ENCODE measurements around the gene B4GALT5.
A peak's percentile ranks its signal among the peaks of the same experiment; 100 is the strongest.
"Not testable (repeated sequence)": the region's sequence is repeated elsewhere in the genome, so short reads cannot be mapped to it uniquely, and the experiment has no call there.

The B4GALT5 gene

DNA sequence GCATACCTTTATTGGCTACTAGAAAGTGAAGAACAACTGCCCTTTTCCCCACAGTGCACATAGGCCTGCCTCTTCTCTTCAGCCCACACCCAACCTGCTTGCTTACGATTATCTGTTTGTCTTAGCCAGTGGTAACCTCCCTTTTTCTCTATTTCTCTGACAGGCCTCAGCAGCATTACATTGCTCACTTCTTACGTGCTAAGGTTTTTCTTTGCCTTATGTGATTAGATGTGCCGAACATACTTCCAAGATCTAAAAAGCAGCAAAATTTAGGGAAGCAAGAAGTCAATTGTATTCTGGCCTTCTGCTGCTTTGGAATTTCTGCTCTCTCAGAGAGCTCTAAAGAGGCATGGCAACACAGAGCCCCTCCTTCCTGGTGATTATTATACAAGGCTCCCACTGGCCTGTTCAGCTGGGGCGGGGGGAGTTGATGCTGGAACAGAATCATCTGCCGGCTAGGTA, 7.0 kb downstream of the B4GALT5 start:
- Histone ChIP-seq H4K12ac (ENCODE audit: low read depth, low read length) (no peak overlapping the region), H3K27ac (ENCODE audit: low read depth, low read length) (no peak overlapping the region), H2BK12ac (ENCODE audit: low read length) (no peak overlapping the region), H2BK120ac (ENCODE audit: insufficient read depth, low read length, poor library complexity) (no peak overlapping the region), H3K36me3 (ENCODE audit: control insufficient read depth in 1 of 2, insufficient read depth in 2 of 2, low read length in 2 of 2) (no peaks in the 10 kb centered on the region), H3K18ac (ENCODE audit: low read length) (no peak overlapping the region), H2AK5ac (ENCODE audit: low read length) (no peak overlapping the region), H4K8ac (ENCODE audit: low read depth, low read length) (no peak overlapping the region), H3K23ac (ENCODE audit: low read length) (no peak overlapping the region), H3K79me1 (ENCODE audit: low read length) (peaks cover 3% of the 10 kb centered on the region), H3K4me3 (ENCODE audit: low read depth, low read length) (no peak overlapping the region), H3K9ac (ENCODE audit: low read length) (no peak overlapping the region), H3K4me2 (ENCODE audit: low read length) (no peak overlapping the region), H3K14ac (ENCODE audit: low read length) (no peak overlapping the region), H3K9me3 (ENCODE audit: insufficient read depth, low read depth, low read length) (no peaks in the 10 kb centered on the region), H3K4ac (ENCODE audit: low read depth, low read length) (peak overlapping the region; percentile 70), H4K91ac (ENCODE audit: low read depth, low read length) (no peak overlapping the region), H2BK5ac (ENCODE audit: low read depth, low read length, poor library complexity) (no peak overlapping the region), H3K4me1 (ENCODE audit: control insufficient read depth in 1 of 2, insufficient read depth in 2 of 2, low read length in 2 of 2) (no peaks in the 10 kb centered on the region), H3K27me3 (ENCODE audit: insufficient read depth, low read length) (no peaks in the 10 kb centered on the region), H2AFZ (ENCODE audit: insufficient read depth, low read length, poor library complexity) (no peak overlapping the region), H3K79me2 (ENCODE audit: control insufficient read depth, insufficient read depth, low read length, poor library complexity) (peaks cover 5% of the 10 kb centered on the region)
- WGBS (ENCODE audit: extremely low coverage, insufficient coverage, insufficient read length), result no CpG with 5 or more reads among the region's 5 CpGs
- no peak for DNase-seq

DNA sequence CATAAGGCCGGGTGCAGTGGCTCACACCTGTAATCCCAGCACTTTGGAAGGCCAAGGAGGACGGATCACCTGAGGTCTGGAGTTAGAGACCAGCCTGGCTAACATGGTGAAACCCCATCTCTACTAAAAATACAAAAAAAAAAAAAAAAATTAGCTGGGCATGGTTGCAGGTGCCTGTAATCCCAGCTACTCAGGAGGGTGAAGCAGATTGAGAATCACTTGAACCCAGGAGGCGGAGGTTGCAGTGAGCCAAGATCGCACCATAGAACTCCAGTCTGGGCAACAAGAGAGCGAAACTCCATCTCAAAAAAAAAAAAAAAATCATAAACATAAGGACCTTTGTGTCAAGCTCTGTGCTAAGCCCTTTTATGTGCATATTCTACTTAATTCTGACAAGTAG, 7.8 kb downstream of the B4GALT5 start:
- not testable (repeated sequence) for H3K79me1 ChIP-seq (ENCODE audit: low read length); H4K91ac ChIP-seq (ENCODE audit: low read depth, low read length); H2BK120ac ChIP-seq (ENCODE audit: insufficient read depth, low read length, poor library complexity); H2AK5ac ChIP-seq (ENCODE audit: low read length); H2BK12ac ChIP-seq (ENCODE audit: low read length); H3K79me2 ChIP-seq (ENCODE audit: control insufficient read depth, insufficient read depth, low read length, poor library complexity); H3K23ac ChIP-seq (ENCODE audit: low read length); H3K9ac ChIP-seq (ENCODE audit: low read length); H2BK5ac ChIP-seq (ENCODE audit: low read depth, low read length, poor library complexity); H3K4me1 ChIP-seq (ENCODE audit: control insufficient read depth in 1 of 2, insufficient read depth in 2 of 2, low read length in 2 of 2); H3K18ac ChIP-seq (ENCODE audit: low read length); H3K9me3 ChIP-seq (ENCODE audit: insufficient read depth, low read depth, low read length); H3K36me3 ChIP-seq (ENCODE audit: control insufficient read depth in 1 of 2, insufficient read depth in 2 of 2, low read length in 2 of 2); H2AFZ ChIP-seq (ENCODE audit: insufficient read depth, low read length, poor library complexity); H4K12ac ChIP-seq (ENCODE audit: low read depth, low read length); H3K14ac ChIP-seq (ENCODE audit: low read length); H3K4me2 ChIP-seq (ENCODE audit: low read length); DNase-seq; H4K8ac ChIP-seq (ENCODE audit: low read depth, low read length); H3K4me3 ChIP-seq (ENCODE audit: low read depth, low read length); H3K27ac ChIP-seq (ENCODE audit: low read depth, low read length); H3K27me3 ChIP-seq (ENCODE audit: insufficient read depth, low read length)
- no CpG with 5 or more reads among the region's 5 CpGs for WGBS (ENCODE audit: extremely low coverage, insufficient coverage, insufficient read length)
- peak overlapping the region; percentile 80 for H3K4ac ChIP-seq (ENCODE audit: low read depth, low read length)

DNA sequence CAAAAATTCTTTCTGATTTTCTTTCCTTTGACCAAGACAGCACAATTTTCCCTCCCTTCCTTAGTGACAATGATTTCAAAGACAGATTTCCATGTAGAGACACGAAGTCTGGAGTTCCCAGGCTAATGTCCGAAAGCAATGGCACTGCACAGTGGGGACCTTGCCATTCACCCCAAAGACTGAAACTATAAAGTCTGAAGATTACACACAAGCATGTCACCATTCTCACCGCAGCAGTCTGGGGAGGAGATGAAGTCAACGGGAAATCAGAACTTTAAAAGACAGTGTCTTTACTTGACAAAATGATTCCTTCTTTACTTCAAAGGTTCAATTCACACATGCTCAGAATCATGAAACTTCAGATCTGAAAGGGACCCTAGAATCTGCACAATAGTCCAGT, 8.3 kb downstream of the B4GALT5 start:
- H3K18ac ChIP-seq (ENCODE audit: low read length), result no peak overlapping the region
- no peak overlapping the region for H4K91ac ChIP-seq (ENCODE audit: low read depth, low read length)
- no peak overlapping the region for H3K9ac ChIP-seq (ENCODE audit: low read length)
- peaks cover 3% of the 10 kb centered on the region for H3K79me1 ChIP-seq (ENCODE audit: low read length)
- H3K4me3 ChIP-seq (ENCODE audit: low read depth, low read length), result no peak overlapping the region
- H3K9me3 ChIP-seq (ENCODE audit: insufficient read depth, low read depth, low read length), result no peaks in the 10 kb centered on the region
- peak overlapping the region; percentile 80 for H3K4ac ChIP-seq (ENCODE audit: low read depth, low read length)
- peaks cover 5% of the 10 kb centered on the region for H3K79me2 ChIP-seq (ENCODE audit: control insufficient read depth, insufficient read depth, low read length, poor library complexity)
- H3K27me3 ChIP-seq (ENCODE audit: insufficient read depth, low read length), result no peaks in the 10 kb centered on the region
- H2BK12ac ChIP-seq (ENCODE audit: low read length), result no peak overlapping the region
- H3K4me2 ChIP-seq (ENCODE audit: low read length), result no peak overlapping the region
- H2BK120ac ChIP-seq (ENCODE audit: insufficient read depth, low read length, poor library complexity), result no peak overlapping the region
- no peak overlapping the region for H4K8ac ChIP-seq (ENCODE audit: low read depth, low read length)
- H3K23ac ChIP-seq (ENCODE audit: low read length), result no peak overlapping the region
- H2BK5ac ChIP-seq (ENCODE audit: low read depth, low read length, poor library complexity), result no peak overlapping the region
- peaks cover under 1% of the 10 kb centered on the region in 2 experiments for H3K4me1 ChIP-seq (ENCODE audit: control insufficient read depth in 1 of 2, insufficient read depth in 2 of 2, low read length in 2 of 2)
- WGBS (ENCODE audit: extremely low coverage, insufficient coverage, insufficient read length), result no CpG with 5 or more reads among the region's 4 CpGs
- no peak overlapping the region for H3K14ac ChIP-seq (ENCODE audit: low read length)
- H3K27ac ChIP-seq (ENCODE audit: low read depth, low read length), result no peak overlapping the region
- no peak overlapping the region for H2AK5ac ChIP-seq (ENCODE audit: low read length)
- DNase-seq, result no peak
- no peak overlapping the region for H4K12ac ChIP-seq (ENCODE audit: low read depth, low read length)
- H3K36me3 ChIP-seq (ENCODE audit: control insufficient read depth in 1 of 2, insufficient read depth in 2 of 2, low read length in 2 of 2), result no peaks in the 10 kb centered on the region
- H2AFZ ChIP-seq (ENCODE audit: insufficient read depth, low read length, poor library complexity), result no peak overlapping the region

DNA sequence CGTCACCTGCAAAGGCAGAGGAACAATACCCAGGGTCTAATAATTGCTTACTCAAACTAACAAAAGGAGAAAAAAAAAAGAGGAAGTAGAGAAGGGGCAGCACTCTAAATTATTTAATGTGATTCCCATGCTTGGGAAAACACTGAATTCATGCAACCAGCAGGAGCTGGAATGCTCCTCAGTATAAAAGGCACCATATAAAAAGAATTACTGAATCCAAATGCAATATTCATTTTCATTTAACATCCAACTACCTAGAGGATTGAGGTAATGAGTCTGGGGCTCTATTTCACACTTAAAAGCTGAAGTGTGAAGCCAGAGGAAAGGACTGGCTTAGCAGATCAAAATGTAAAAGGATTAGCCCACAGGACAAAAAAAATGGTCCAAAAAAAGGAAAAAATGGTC, 8.7 kb downstream of the B4GALT5 start:
- Histone ChIP-seq H3K79me2 (ENCODE audit: control insufficient read depth, insufficient read depth, low read length, poor library complexity) (peaks cover 7% of the 10 kb centered on the region), H3K27ac (ENCODE audit: low read depth, low read length) (no peak overlapping the region), H2BK120ac (ENCODE audit: insufficient read depth, low read length, poor library complexity) (no peak overlapping the region), H3K18ac (ENCODE audit: low read length) (no peak overlapping the region), H3K23ac (ENCODE audit: low read length) (no peak overlapping the region), H3K27me3 (ENCODE audit: insufficient read depth, low read length) (no peaks in the 10 kb centered on the region), H3K4me3 (ENCODE audit: low read depth, low read length) (no peak overlapping the region), H2BK12ac (ENCODE audit: low read length) (no peak overlapping the region), H3K4ac (ENCODE audit: low read depth, low read length) (peak overlapping the region; percentile 57), H3K36me3 (ENCODE audit: control insufficient read depth in 1 of 2, insufficient read depth in 2 of 2, low read length in 2 of 2) (no peaks in the 10 kb centered on the region), H2AK5ac (ENCODE audit: low read length) (no peak overlapping the region), H3K9me3 (ENCODE audit: insufficient read depth, low read depth, low read length) (no peaks in the 10 kb centered on the region), H2AFZ (ENCODE audit: insufficient read depth, low read length, poor library complexity) (no peak overlapping the region), H3K9ac (ENCODE audit: low read length) (no peak overlapping the region), H4K8ac (ENCODE audit: low read depth, low read length) (no peak overlapping the region), H3K14ac (ENCODE audit: low read length) (no peak overlapping the region), H3K4me2 (ENCODE audit: low read length) (no peak overlapping the region), H3K4me1 (ENCODE audit: control insufficient read depth in 1 of 2, insufficient read depth in 2 of 2, low read length in 2 of 2) (peaks cover 3% of the 10 kb centered on the region in 2 experiments), H4K91ac (ENCODE audit: low read depth, low read length) (no peak overlapping the region), H4K12ac (ENCODE audit: low read depth, low read length) (no peak overlapping the region), H2BK5ac (ENCODE audit: low read depth, low read length, poor library complexity) (no peak overlapping the region), H3K79me1 (ENCODE audit: low read length) (peaks cover 3% of the 10 kb centered on the region)
- no CpG with 5 or more reads among the region's 1 CpG for WGBS (ENCODE audit: extremely low coverage, insufficient coverage, insufficient read length)
- DNase-seq, result no peak
